Measurements from ENCODE around the gene RAB10.

Gene RAB10

GRCh38 chr2:26009567-26009963, 24.3 kb upstream of the RAB10 start:
- no peaks in the 10 kb centered on the region for H3K27me3 ChIP-seq (ENCODE audit: insufficient read depth, poor library complexity, severe bottlenecking)
- H3K4me3 ChIP-seq (ENCODE audit: severe bottlenecking) = no peak overlapping the region
- peaks cover 41% of the 10 kb centered on the region for H3K4me1 ChIP-seq (ENCODE audit: insufficient read depth, poor library complexity, severe bottlenecking)
- no peaks in the 10 kb centered on the region for H3K36me3 ChIP-seq (ENCODE audit: low read depth)
- ATAC-seq (ENCODE audit: low read depth) (no peak), DNase-seq (ENCODE audit: low spot score) (no peak)
- TF ChIP-seq, protein P1, sequence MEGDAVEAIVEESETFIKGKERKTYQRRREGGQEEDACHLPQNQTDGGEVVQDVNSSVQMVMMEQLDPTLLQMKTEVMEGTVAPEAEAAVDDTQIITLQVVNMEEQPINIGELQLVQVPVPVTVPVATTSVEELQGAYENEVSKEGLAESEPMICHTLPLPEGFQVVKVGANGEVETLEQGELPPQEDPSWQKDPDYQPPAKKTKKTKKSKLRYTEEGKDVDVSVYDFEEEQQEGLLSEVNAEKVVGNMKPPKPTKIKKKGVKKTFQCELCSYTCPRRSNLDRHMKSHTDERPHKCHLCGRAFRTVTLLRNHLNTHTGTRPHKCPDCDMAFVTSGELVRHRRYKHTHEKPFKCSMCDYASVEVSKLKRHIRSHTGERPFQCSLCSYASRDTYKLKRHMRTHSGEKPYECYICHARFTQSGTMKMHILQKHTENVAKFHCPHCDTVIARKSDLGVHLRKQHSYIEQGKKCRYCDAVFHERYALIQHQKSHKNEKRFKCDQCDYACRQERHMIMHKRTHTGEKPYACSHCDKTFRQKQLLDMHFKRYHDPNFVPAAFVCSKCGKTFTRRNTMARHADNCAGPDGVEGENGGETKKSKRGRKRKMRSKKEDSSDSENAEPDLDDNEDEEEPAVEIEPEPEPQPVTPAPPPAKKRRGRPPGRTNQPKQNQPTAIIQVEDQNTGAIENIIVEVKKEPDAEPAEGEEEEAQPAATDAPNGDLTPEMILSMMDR (IDR thresholded peaks at IDR 0.05; ENCODE audit: poor library complexity, severe bottlenecking) = no peak
- no peaks in the 10 kb centered on the region for H3K9me3 ChIP-seq (ENCODE audit: severe bottlenecking)
- peak overlapping the region; percentile 92 for H3K27ac ChIP-seq (ENCODE audit: poor library complexity, severe bottlenecking)

DNA sequence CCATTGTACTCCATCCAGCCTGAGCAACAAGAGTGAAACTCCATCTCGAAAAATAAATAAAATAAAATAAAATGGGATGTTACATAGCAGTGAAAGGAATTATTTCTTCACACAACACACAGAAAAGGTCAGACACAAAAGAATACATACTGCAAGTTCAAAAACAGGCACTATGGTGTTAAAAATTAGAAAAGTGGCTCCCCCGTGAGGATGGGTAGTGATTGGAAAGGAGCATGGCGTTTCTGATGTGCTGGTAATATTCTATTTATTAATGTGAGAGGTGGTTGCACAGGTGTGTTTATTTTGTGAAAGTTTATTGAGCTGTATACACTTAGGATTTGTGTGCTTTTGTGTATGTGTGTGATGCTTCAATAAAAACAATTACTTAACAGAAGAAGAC, 22.9 kb upstream of the RAB10 start:
- Histone ChIP-seq H3K4me3 (ENCODE audit: severe bottlenecking) (no peak overlapping the region), H3K36me3 (ENCODE audit: low read depth) (no peaks in the 10 kb centered on the region), H3K27me3 (ENCODE audit: insufficient read depth, poor library complexity, severe bottlenecking) (no peaks in the 10 kb centered on the region), H3K4me1 (ENCODE audit: insufficient read depth, poor library complexity, severe bottlenecking) (peaks cover 41% of the 10 kb centered on the region), H3K9me3 (ENCODE audit: severe bottlenecking) (no peaks in the 10 kb centered on the region), H3K27ac (ENCODE audit: poor library complexity, severe bottlenecking) (peak overlapping the region; percentile 92)
- ATAC-seq (ENCODE audit: low read depth) (no peak), DNase-seq (ENCODE audit: low spot score) (no peak)
- TF ChIP-seq, protein P1 (IDR thresholded peaks at IDR 0.05; ENCODE audit: poor library complexity, severe bottlenecking) = no peak

GRCh38 chr2:26011609-26011989, 22.3 kb upstream of the RAB10 start:
- no peak for DNase-seq (ENCODE audit: low spot score)
- H3K9me3 ChIP-seq (ENCODE audit: severe bottlenecking) = no peaks in the 10 kb centered on the region
- TF ChIP-seq, protein P1 (IDR thresholded peaks at IDR 0.05; ENCODE audit: poor library complexity, severe bottlenecking) = no peak
- H3K4me3 ChIP-seq (ENCODE audit: severe bottlenecking) = no peak overlapping the region
- peaks cover 41% of the 10 kb centered on the region for H3K4me1 ChIP-seq (ENCODE audit: insufficient read depth, poor library complexity, severe bottlenecking)
- H3K36me3 ChIP-seq (ENCODE audit: low read depth) = no peaks in the 10 kb centered on the region
- no peak for ATAC-seq (ENCODE audit: low read depth)
- peak overlapping the region; percentile 92 for H3K27ac ChIP-seq (ENCODE audit: poor library complexity, severe bottlenecking)
- H3K27me3 ChIP-seq (ENCODE audit: insufficient read depth, poor library complexity, severe bottlenecking) = no peaks in the 10 kb centered on the region

DNA sequence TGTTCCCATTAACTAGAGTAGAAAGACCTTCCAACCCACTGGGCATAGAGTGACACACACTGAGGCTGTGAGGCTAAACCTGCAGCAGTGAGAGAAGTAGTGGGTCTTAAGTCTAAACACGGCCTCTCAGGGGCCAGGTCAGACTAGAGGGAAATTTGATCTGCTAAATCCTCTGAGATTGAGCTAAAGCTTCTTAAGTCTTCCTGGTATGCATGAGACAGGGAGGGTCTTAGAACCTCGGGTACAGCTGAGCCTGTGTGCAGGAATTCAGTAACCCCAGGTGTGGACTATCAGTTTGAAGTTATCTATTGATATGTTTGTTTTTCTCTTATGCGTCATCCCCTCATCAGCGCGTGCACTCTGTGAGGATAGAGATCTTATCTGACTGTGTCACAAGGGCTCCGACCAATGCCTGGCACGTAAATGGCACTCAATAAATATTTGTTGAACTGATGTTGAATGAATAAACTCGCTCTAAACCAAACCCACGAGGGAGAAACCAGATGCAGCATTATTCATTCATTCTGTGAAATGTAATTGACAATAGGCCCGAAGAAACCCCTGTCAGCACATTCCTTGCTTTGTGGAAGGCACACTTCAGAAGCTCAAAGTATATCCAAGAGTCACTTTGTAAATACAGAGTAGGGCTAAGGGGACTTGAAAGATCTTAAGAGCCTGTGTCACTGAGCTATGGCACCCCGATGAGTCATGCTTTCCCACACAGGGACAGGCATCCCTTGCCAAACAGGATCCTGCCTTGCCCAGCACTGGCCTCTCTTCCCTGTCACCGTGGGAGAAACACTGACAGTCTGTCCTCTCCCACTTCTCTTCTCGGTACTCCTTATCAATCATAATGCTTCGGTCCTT, 21.7 kb upstream of the RAB10 start:
- Histone ChIP-seq H3K4me3 (ENCODE audit: severe bottlenecking) (no peak overlapping the region), H3K9me3 (ENCODE audit: severe bottlenecking) (no peaks in the 10 kb centered on the region), H3K36me3 (ENCODE audit: low read depth) (no peaks in the 10 kb centered on the region), H3K4me1 (ENCODE audit: insufficient read depth, poor library complexity, severe bottlenecking) (peaks cover 42% of the 10 kb centered on the region), H3K27me3 (ENCODE audit: insufficient read depth, poor library complexity, severe bottlenecking) (no peaks in the 10 kb centered on the region), H3K27ac (ENCODE audit: poor library complexity, severe bottlenecking) (peak overlapping the region; percentile 92)
- DNase-seq (ENCODE audit: low spot score) (peak; percentile 69), ATAC-seq (ENCODE audit: low read depth) (peak; percentile 57)
- TF ChIP-seq, protein P1 (IDR thresholded peaks at IDR 0.05; ENCODE audit: poor library complexity, severe bottlenecking) = no peak

DNA sequence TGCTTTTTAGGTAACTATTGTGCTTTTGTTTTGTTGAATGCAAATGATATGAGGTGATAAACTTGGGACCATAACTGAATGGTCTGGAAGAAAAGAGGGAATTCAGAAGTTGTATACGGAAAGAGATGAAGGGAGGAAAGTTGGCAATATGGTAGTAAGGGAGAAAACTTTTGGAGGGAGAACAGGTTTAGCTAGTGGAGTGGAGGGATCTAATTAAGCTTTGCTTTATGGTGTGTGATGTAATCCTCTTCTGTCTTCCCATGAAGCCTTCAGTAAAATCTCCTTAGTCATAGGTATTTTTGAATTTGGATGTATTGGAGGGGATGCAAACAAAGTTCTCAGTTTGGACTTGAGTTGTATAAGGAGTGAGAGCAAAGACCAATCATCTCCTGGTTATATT, 20.2 kb upstream of the RAB10 start:
- Histone ChIP-seq H3K27me3 (ENCODE audit: insufficient read depth, poor library complexity, severe bottlenecking) (no peaks in the 10 kb centered on the region), H3K36me3 (ENCODE audit: low read depth) (no peaks in the 10 kb centered on the region), H3K27ac (ENCODE audit: poor library complexity, severe bottlenecking) (peak overlapping the region; percentile 92), H3K4me1 (ENCODE audit: insufficient read depth, poor library complexity, severe bottlenecking) (peaks cover 47% of the 10 kb centered on the region), H3K9me3 (ENCODE audit: severe bottlenecking) (no peaks in the 10 kb centered on the region), H3K4me3 (ENCODE audit: severe bottlenecking) (no peak overlapping the region)
- TF ChIP-seq, protein P1 (IDR thresholded peaks at IDR 0.05; ENCODE audit: poor library complexity, severe bottlenecking) = no peak
- DNase-seq (ENCODE audit: low spot score) (no peak), ATAC-seq (ENCODE audit: low read depth) (no peak)
